GM12878 (cell line): Measurements from ENCODE around the gene TNF. TPM values are rescaled to one million over a fixed set of nuclear protein-coding genes. Genes with fewer than 3 reads are reported as not detected.

Experiments used
- CBFB ChIP-seq: IDR thresholded peaks from 2 replicates; pipeline ENCODE4 v1.6.1; 2016; ENCODE audit warnings: antibody characterized with exemption, low read depth
- CBX5 ChIP-seq: sonication (generic); IDR thresholded peaks from 2 replicates; pipeline ENCODE4 v1.6.1; 2016; ENCODE audit warnings: low read depth, moderate library complexity, mild to moderate bottlenecking, inconsistent platforms
- CHD2 ChIP-seq: IDR thresholded peaks from 2 replicates; pipeline ENCODE4 v1.6.1; 2011; ENCODE audit warnings: low read depth, low read length, improper control_type of control experiment, borderline replicate concordance
- CHD4 ChIP-seq: fragments of 200-600 bp; sonication (generic); IDR thresholded peaks from 2 replicates; pipeline ENCODE4 v1.6.1; 2016; ENCODE audit warnings: mild to moderate bottlenecking
- CREM ChIP-seq: IDR thresholded peaks from 2 replicates; pipeline ENCODE4 v1.6.1; 2014; ENCODE audit warnings: antibody characterized with exemption, low read depth
- EP300 ChIP-seq, 2 experiments: fragments of 150-350 bp in 1 of 2; IDR thresholded peaks; 2 replicates each; pipeline ENCODE4 v1.6.1; 2011 to 2012; ENCODE audit warnings: low read depth in 2 of 2, low read length in 2 of 2, borderline replicate concordance in 1 of 2, improper control_type of control experiment in 1 of 2, inconsistent platforms in 1 of 2; ENCODE audit not compliant: control insufficient read depth in 1 of 2
- GATAD2B ChIP-seq: fragments of 450-650 bp; conservative IDR thresholded peaks from 2 replicates; pipeline ENCODE4 v1.6.1; 2017; ENCODE audit warnings: low read depth, mild to moderate bottlenecking, moderate library complexity
- HCFC1 ChIP-seq: fragments of 150-350 bp; IDR thresholded peaks from 2 replicates; pipeline ENCODE4 v1.6.1; 2014; ENCODE audit warnings: low read length
- MXI1 ChIP-seq: fragments of 150-350 bp; IDR thresholded peaks from 2 replicates; pipeline ENCODE4 v1.6.1; 2011; ENCODE audit warnings: low read depth, mild to moderate bottlenecking, inconsistent platforms, low read length, improper control_type of control experiment
- NFIC ChIP-seq: IDR thresholded peaks from 2 replicates; pipeline ENCODE4 v1.6.1; 2012; ENCODE audit warnings: low read depth, mild to moderate bottlenecking, inconsistent platforms, low read length, moderate library complexity
- NFYB ChIP-seq: IDR thresholded peaks from 2 replicates; pipeline ENCODE4 v1.6.1; 2011; ENCODE audit warnings: low read depth, mild to moderate bottlenecking, low read length, improper control_type of control experiment, moderate library complexity; ENCODE audit not compliant: insufficient read depth
- RAD51 ChIP-seq: fragments of 450-650 bp; IDR thresholded peaks from 2 replicates; pipeline ENCODE4 v1.6.1; 2016; ENCODE audit warnings: moderate library complexity, mild to moderate bottlenecking, inconsistent platforms
- RCOR1 ChIP-seq: conservative IDR thresholded peaks from 2 replicates; pipeline ENCODE4 v1.6.1; 2012; ENCODE audit warnings: low read depth, low read length, improper control_type of control experiment
- SMARCA5 ChIP-seq: fragments of 450-650 bp; IDR thresholded peaks from 2 replicates; pipeline ENCODE4 v1.6.1; 2017; ENCODE audit warnings: mild to moderate bottlenecking
- SMC3 ChIP-seq: IDR thresholded peaks from 2 replicates; pipeline ENCODE4 v1.6.1; 2011; ENCODE audit warnings: low read length, improper control_type of control experiment, borderline replicate concordance
- SREBF1 ChIP-seq: IDR thresholded peaks from 2 replicates; pipeline ENCODE4 v1.6.1; 2012; ENCODE audit warnings: mild to moderate bottlenecking, low read length
- STAT3 ChIP-seq: IDR thresholded peaks from 2 replicates; pipeline ENCODE4 v1.6.1; 2011; ENCODE audit warnings: low read depth, low read length, improper control_type of control experiment
- TAF1 ChIP-seq: IDR thresholded peaks from 2 replicates; pipeline ENCODE4 v1.6.1; 2011; ENCODE audit warnings: mild to moderate bottlenecking, low read depth, low read length, borderline replicate concordance
- TCF7 ChIP-seq: IDR thresholded peaks from 2 replicates; pipeline ENCODE4 v1.6.1; 2014; ENCODE audit warnings: antibody characterized with exemption, borderline replicate concordance
- polyA plus RNA-seq, 11 experiments: library from polyadenylated mRNA; depleted of rRNA in 4 of 11; unstranded in 6 of 11; stranded (reverse) in 5 of 11; fragments of >200 nt; fragmentation: Nextera tagmentation in 4 of 11; fragmentation: Illumina TruSeq in 1 of 11; extraction: Ambion mirVana in 4 of 11; extraction: Trizol in 1 of 11; gene quantifications; 1 replicate in 1 of 11; 2 replicates in 10 of 11; pipeline versions ENCODE4 v1.2.1 to v1.2.3, GENCODE V29; 2011 to 2016; ENCODE audit warnings: inconsistent platforms in 2 of 11, missing spikeins in 2 of 11, low read depth in 1 of 11
- total RNA-seq, 4 experiments: library from RNA; depleted of rRNA in 3 of 4; stranded (reverse); fragments of >200 nt in 3 of 4; fragmentation: Illumina TruSeq in 1 of 4; extraction: Trizol in 1 of 4; gene quantifications; 2 replicates each; pipeline versions ENCODE4 v1.2.1 to v1.2.3, GENCODE V29; 2013 to 2021
- TF ChIP-seq, protein P1 (sequence below): fragments of 450-650 bp; IDR thresholded peaks from 2 replicates; pipeline ENCODE4 v1.6.1; 2017; ENCODE audit warnings: mild to moderate bottlenecking, moderate library complexity
- TF ChIP-seq, protein P2 (sequence below): IDR thresholded peaks from 2 replicates; pipeline ENCODE4 v1.6.1; 2012; ENCODE audit warnings: improper control_type of control experiment, low read depth, low read length; ENCODE audit not compliant: insufficient replicate concordance

The TNF gene
- total and polyA plus RNA-seq, 10 of the 15 experiments (the other 5 are each of a cell fraction or from before 2014, with no cell fraction given): 18.0 to 94.8 (median 61.9) TPM

DNA sequence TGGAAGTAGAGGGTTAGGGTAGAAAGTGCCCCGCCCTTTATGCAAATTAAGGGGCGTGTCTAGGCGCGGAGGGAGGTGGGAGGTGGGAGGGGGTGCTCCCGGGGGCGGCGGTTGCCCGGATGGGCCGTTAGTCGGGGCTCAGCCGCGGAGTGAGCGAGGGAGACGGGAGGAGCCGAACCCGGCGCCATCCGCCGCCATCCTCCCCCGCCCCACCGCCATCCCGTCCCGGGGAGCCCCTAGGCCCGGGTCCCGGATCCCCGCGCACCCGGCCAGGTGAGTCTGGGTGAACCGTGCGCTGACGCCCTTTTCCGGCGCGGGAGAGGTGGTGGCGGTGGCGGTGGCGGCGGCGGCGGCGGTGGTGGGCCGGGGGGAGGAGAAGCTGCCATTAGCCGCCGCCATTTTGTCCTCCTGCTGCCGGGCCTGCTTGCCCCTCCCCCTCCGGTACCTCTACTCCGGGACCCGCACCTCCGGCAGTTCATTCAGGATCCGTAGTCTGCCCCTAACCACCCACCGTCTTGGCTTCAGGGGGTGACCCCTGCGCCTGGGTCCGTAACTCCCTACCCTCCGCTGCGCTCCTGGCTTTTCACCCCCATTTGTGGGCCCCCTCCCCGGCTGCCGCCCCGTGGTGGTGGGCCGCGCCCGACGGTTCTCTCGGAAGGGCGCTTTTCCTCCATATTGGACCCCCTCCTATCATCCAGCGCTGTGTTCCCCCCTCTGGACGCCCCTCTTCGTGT is 45.4 kb downstream of the TNF start, which contains the start of gene PRRC2A (continued):
- TF ChIP-seq, protein P1, sequence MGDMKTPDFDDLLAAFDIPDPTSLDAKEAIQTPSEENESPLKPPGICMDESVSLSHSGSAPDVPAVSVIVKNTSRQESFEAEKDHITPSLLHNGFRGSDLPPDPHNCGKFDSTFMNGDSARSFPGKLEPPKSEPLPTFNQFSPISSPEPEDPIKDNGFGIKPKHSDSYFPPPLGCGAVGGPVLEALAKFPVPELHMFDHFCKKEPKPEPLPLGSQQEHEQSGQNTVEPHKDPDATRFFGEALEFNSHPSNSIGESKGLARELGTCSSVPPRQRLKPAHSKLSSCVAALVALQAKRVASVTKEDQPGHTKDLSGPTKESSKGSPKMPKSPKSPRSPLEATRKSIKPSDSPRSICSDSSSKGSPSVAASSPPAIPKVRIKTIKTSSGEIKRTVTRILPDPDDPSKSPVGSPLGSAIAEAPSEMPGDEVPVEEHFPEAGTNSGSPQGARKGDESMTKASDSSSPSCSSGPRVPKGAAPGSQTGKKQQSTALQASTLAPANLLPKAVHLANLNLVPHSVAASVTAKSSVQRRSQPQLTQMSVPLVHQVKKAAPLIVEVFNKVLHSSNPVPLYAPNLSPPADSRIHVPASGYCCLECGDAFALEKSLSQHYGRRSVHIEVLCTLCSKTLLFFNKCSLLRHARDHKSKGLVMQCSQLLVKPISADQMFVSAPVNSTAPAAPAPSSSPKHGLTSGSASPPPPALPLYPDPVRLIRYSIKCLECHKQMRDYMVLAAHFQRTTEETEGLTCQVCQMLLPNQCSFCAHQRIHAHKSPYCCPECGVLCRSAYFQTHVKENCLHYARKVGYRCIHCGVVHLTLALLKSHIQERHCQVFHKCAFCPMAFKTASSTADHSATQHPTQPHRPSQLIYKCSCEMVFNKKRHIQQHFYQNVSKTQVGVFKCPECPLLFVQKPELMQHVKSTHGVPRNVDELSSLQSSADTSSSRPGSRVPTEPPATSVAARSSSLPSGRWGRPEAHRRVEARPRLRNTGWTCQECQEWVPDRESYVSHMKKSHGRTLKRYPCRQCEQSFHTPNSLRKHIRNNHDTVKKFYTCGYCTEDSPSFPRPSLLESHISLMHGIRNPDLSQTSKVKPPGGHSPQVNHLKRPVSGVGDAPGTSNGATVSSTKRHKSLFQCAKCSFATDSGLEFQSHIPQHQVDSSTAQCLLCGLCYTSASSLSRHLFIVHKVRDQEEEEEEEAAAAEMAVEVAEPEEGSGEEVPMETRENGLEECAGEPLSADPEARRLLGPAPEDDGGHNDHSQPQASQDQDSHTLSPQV: no peak
- TF ChIP-seq TAF1 (peak; percentile 89), CHD4 (no peak), EP300 (IDR thresholded peaks at IDR 0.05; ENCODE audit: borderline replicate concordance in 1 of 2, control insufficient read depth in 1 of 2, low read depth in 2 of 2, low read length in 2 of 2) (no peak), MXI1 (no peak), CBX5 (no peak), CBFB (no peak), SMARCA5 (peak; percentile 73), TCF7 (no peak), HCFC1 (no peak), SREBF1 (no peak), RAD51 (no peak), CHD2 (peak; percentile 77), STAT3 (no peak), NFYB (no peak), GATAD2B (peak; percentile 53), CREM (no peak), RCOR1 (no peak), NFIC (no peak), SMC3 (no peak)
- TF ChIP-seq, protein P2, sequence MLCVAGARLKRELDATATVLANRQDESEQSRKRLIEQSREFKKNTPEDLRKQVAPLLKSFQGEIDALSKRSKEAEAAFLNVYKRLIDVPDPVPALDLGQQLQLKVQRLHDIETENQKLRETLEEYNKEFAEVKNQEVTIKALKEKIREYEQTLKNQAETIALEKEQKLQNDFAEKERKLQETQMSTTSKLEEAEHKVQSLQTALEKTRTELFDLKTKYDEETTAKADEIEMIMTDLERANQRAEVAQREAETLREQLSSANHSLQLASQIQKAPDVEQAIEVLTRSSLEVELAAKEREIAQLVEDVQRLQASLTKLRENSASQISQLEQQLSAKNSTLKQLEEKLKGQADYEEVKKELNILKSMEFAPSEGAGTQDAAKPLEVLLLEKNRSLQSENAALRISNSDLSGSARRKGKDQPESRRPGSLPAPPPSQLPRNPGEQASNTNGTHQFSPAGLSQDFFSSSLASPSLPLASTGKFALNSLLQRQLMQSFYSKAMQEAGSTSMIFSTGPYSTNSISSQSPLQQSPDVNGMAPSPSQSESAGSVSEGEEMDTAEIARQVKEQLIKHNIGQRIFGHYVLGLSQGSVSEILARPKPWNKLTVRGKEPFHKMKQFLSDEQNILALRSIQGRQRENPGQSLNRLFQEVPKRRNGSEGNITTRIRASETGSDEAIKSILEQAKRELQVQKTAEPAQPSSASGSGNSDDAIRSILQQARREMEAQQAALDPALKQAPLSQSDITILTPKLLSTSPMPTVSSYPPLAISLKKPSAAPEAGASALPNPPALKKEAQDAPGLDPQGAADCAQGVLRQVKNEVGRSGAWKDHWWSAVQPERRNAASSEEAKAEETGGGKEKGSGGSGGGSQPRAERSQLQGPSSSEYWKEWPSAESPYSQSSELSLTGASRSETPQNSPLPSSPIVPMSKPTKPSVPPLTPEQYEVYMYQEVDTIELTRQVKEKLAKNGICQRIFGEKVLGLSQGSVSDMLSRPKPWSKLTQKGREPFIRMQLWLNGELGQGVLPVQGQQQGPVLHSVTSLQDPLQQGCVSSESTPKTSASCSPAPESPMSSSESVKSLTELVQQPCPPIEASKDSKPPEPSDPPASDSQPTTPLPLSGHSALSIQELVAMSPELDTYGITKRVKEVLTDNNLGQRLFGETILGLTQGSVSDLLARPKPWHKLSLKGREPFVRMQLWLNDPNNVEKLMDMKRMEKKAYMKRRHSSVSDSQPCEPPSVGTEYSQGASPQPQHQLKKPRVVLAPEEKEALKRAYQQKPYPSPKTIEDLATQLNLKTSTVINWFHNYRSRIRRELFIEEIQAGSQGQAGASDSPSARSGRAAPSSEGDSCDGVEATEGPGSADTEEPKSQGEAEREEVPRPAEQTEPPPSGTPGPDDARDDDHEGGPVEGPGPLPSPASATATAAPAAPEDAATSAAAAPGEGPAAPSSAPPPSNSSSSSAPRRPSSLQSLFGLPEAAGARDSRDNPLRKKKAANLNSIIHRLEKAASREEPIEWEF: no peak
